ENCODE data around the gene NOX3.

DNA sequence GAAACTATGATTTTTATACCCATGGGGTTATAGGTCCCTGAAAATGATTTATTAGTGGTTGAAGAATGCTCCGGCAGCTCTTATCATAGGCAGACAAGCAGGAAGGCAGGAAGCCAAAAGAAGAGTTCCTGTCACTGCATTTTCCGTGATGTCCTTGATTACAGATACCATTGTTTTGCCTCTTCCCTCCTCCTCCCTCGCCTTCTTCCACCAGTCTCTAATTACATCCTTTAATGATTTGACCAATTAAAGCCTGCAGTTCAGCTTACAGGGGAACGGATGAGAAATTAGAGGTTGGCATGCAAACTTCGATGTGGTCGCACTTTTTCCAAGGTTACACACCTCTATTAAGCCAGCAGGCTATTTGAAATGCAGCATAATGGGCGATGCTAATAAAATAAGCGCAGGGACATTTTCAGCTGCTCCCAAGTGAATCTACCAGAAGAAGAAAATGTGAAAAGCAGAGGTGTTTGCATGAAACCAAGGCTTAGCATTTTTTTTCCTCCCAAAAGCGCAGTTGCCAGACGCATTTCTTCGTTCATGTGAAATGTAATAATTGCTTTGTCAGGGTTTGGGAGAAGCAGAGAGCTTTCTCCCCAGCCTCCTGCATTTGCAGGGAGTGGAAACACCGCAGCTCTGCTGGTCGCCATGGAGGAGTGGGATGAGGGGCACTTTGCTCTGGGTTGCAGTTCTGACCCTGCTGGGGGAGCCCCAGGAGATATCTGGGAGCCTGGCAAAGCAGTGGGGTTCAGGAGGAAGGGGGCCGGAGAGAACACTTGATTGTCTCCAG, 6.0 kb downstream of the NOX3 start:
- TF ChIP-seq POLR2AphosphoS5 (IDR thresholded peaks at IDR 0.05; ENCODE audit: borderline replicate concordance, low read depth, low read length) (no peak), EZH2 (IDR thresholded peaks at IDR 0.05) (no peak), FOXP2 (optimal IDR thresholded peaks at IDR 0.05; ENCODE audit: control extremely low read depth, extremely low read length, insufficient read depth) (no peak)
